Suprapubic skin (tissue), 4 donors: ENCODE measurements around the gene MOXD1. TPM values are rescaled to one million over a fixed set of nuclear protein-coding genes. Genes with fewer than 3 reads are reported as not detected.

Experiments
- DNase-seq, 2 donors: peaks; one replicate each; pipeline ENCODE4 v3.0.0-alpha.2; 2019; ENCODE audit warnings: low spot score in 2 of 2
- H3K27ac ChIP-seq: fragments of 200-600 bp; sonication (generic); one replicate; pipeline ENCODE4 v1.5.1; 2019
- H3K27me3 ChIP-seq: fragments of 200-600 bp; sonication (generic); one replicate; pipeline ENCODE4 v1.5.1; 2019
- H3K36me3 ChIP-seq: fragments of 200-600 bp; sonication (generic); one replicate; pipeline ENCODE4 v1.5.1; 2019
- H3K4me1 ChIP-seq: fragments of 200-600 bp; sonication (generic); one replicate; pipeline ENCODE4 v1.5.1; 2019
- H3K4me3 ChIP-seq: fragments of 200-600 bp; sonication (generic); one replicate; pipeline ENCODE4 v1.5.1; 2019; ENCODE audit warnings: mild to moderate bottlenecking
- H3K9me3 ChIP-seq: fragments of 200-600 bp; sonication (generic); one replicate; pipeline ENCODE4 v1.5.1; 2019
- CTCF ChIP-seq, 2 donors: fragments of 200-600 bp in 1 of 2; fragments of 450-650 bp in 1 of 2; sonication (generic) in 1 of 2; IDR thresholded peaks; one replicate each; pipeline ENCODE4 v1.5.1; 2016 to 2019; ENCODE audit warnings: antibody characterized with exemption in 2 of 2, mild to moderate bottlenecking in 1 of 2, moderate library complexity in 1 of 2
- EP300 ChIP-seq: sonication (generic); formaldehyde crosslinking; IDR thresholded peaks from one replicate; pipeline ENCODE4 v1.6.1; 2017; ENCODE audit warnings: antibody characterized with exemption
- POLR2A ChIP-seq, 2 donors: fragments of 450-650 bp; IDR thresholded peaks; one replicate each; pipeline ENCODE4 v1.6.1; 2017; ENCODE audit warnings: antibody characterized with exemption in 2 of 2, mild to moderate bottlenecking in 2 of 2, moderate library complexity in 2 of 2
- POLR2AphosphoS5 ChIP-seq, 3 donors: sonication (generic); formaldehyde crosslinking; IDR thresholded peaks; one replicate each; pipeline ENCODE4 v1.6.1; 2017; ENCODE audit warnings: antibody characterized with exemption in 3 of 3
- WGBS: methylation state at CpG from one replicate; pipeline ENCODE4 v1.1.5; 2018; 5-methylcytosine and 5-hydroxymethylcytosine counted together
- total RNA-seq, 4 donors: library from RNA; depleted of rRNA; stranded (reverse); fragments of >200 nt; gene quantifications; one replicate each; pipeline ENCODE4 v1.1.0, GENCODE V29; 2016

MOXD1 gene
- total RNA-seq, 4 donors from 2014 or later: 16.7 to 25.9 (median 21.0) TPM

- TF ChIP-seq CTCF (IDR thresholded peaks at IDR 0.05) (no peak), EP300 (no peak), POLR2A (IDR thresholded peaks at IDR 0.05) (no peak), POLR2AphosphoS5 (IDR thresholded peaks at IDR 0.05) (no peak)
- no peak overlapping the region for H3K4me3 ChIP-seq
- no peaks in the 10 kb centered on the region for H3K27me3 ChIP-seq
- peaks cover 7% of the 10 kb centered on the region for H3K4me1 ChIP-seq
- peaks cover 7% of the 10 kb centered on the region for H3K9me3 ChIP-seq
- WGBS: 91% methylated on average over 4 of the region's 4 CpGs
- H3K27ac ChIP-seq: no peak overlapping the region
- no peak for DNase-seq
- H3K36me3 ChIP-seq: no peaks in the 10 kb centered on the region
Measured at GRCh38 chr6:132390451-132390850, 10.8 kb downstream of the MOXD1 start.

DNA sequence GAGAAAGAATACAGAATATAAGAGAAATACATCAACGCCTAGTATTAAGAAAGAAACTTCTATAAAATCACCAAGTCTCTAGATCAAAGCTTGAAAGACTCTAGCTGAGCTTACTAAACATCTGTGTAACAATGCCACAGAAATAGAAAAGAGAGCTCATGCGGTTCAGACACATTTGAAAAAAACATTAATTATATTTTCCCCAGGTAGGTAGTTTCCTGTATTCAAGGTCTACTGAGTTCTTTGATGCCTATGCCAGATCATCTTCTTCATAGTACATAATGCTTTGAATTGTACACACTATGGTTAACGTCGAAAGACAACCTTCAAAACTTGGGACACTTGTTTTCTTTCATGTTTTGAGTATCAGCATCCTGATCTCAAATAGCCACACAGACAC, 11.3 kb downstream of the MOXD1 start:
- Histone ChIP-seq H3K4me3 (no peak overlapping the region), H3K4me1 (peaks cover 7% of the 10 kb centered on the region), H3K9me3 (peaks cover 3% of the 10 kb centered on the region), H3K36me3 (no peaks in the 10 kb centered on the region), H3K27ac (no peak overlapping the region), H3K27me3 (no peaks in the 10 kb centered on the region)
- 84% methylated on average over 4 of the region's 4 CpGs for WGBS
- no peak for DNase-seq
- TF ChIP-seq CTCF (IDR thresholded peaks at IDR 0.05) (no peak), EP300 (no peak)

DNA sequence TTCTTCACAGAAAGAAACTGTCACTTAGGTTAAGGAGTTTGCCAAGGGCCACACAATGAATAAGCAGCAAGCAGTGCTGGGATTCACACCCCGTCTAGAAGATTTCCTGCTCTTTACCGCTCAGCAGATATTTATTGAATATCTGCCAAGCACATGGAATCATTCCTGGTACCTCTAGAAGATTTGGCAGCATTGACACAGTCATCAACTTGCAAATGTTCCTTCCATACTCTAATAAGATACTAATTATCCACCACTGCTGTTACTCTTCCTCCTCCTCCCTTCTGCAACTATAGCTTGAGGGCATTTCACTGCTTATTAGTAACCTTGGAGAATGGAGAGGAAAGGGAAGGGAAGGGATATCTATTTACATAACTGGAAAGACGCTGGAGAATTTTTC, 13.0 kb downstream of the MOXD1 start:
- H3K36me3 ChIP-seq: no peaks in the 10 kb centered on the region
- no peaks in the 10 kb centered on the region for H3K9me3 ChIP-seq
- no peak overlapping the region for H3K27ac ChIP-seq
- H3K27me3 ChIP-seq: no peaks in the 10 kb centered on the region
- peaks cover 7% of the 10 kb centered on the region for H3K4me1 ChIP-seq
- H3K4me3 ChIP-seq: no peak overlapping the region
- 19% methylated on average over 3 of the region's 3 CpGs for WGBS
- DNase-seq: no peak
- TF ChIP-seq CTCF (IDR thresholded peaks at IDR 0.05) (no peak), EP300 (no peak), POLR2A (IDR thresholded peaks at IDR 0.05) (no peak), POLR2AphosphoS5 (IDR thresholded peaks at IDR 0.05) (no peak)

GRCh38 chr6:132382630-132383175, 18.6 kb downstream of the MOXD1 start:
- TF ChIP-seq CTCF (IDR thresholded peaks at IDR 0.05) (no peak), POLR2AphosphoS5 (IDR thresholded peaks at IDR 0.05) (no peak), EP300 (no peak), POLR2A (IDR thresholded peaks at IDR 0.05) (no peak)
- Histone ChIP-seq H3K9me3 (no peaks in the 10 kb centered on the region), H3K4me3 (no peak overlapping the region), H3K27ac (no peak overlapping the region), H3K4me1 (no peaks in the 10 kb centered on the region), H3K27me3 (no peaks in the 10 kb centered on the region), H3K36me3 (no peaks in the 10 kb centered on the region)
- 77% methylated on average over 3 of the region's 3 CpGs for WGBS
- no peak for DNase-seq

GRCh38 chr6:132381381-132381780, 19.9 kb downstream of the MOXD1 start:
- Histone ChIP-seq H3K27ac (no peak overlapping the region), H3K36me3 (no peaks in the 10 kb centered on the region), H3K9me3 (no peaks in the 10 kb centered on the region), H3K27me3 (no peaks in the 10 kb centered on the region), H3K4me1 (no peaks in the 10 kb centered on the region), H3K4me3 (no peak overlapping the region)
- TF ChIP-seq POLR2AphosphoS5 (IDR thresholded peaks at IDR 0.05) (no peak), EP300 (no peak)
- DNase-seq: no peak
- 74% methylated on average over 1 of the region's 1 CpG for WGBS
